ENCODE results near the gene NHS. TPM values are rescaled to one million over a fixed set of nuclear protein-coding genes. Genes with fewer than 3 reads are reported as not detected.

Gene NHS
- total RNA-seq, 1 donor, result 10.5 TPM

- DNase-seq (ENCODE audit: insufficient read length, low spot score, missing footprints), result no peak
- Histone ChIP-seq H3K4me3 (ENCODE audit: insufficient read depth, low read length) (no peak overlapping the region), H4K20me1 (ENCODE audit: insufficient read depth, low read length) (no peaks in the 10 kb centered on the region), H3K79me2 (ENCODE audit: insufficient read depth, low read length) (no peaks in the 10 kb centered on the region), H3K4me1 (ENCODE audit: insufficient read depth, low read length) (no peaks in the 10 kb centered on the region), H3K4me2 (ENCODE audit: insufficient read depth, low read length) (no peak overlapping the region), H3K27ac (ENCODE audit: low read depth, low read length) (no peak overlapping the region), H3K36me3 (ENCODE audit: insufficient read depth, low read length) (no peaks in the 10 kb centered on the region), H3K9me3 (ENCODE audit: low read depth, low read length) (no peaks in the 10 kb centered on the region), H2AFZ (ENCODE audit: low read length) (no peak overlapping the region), H3K27me3 (ENCODE audit: insufficient read depth, low read length) (peaks cover 2% of the 10 kb centered on the region)
- TF ChIP-seq, protein P1, sequence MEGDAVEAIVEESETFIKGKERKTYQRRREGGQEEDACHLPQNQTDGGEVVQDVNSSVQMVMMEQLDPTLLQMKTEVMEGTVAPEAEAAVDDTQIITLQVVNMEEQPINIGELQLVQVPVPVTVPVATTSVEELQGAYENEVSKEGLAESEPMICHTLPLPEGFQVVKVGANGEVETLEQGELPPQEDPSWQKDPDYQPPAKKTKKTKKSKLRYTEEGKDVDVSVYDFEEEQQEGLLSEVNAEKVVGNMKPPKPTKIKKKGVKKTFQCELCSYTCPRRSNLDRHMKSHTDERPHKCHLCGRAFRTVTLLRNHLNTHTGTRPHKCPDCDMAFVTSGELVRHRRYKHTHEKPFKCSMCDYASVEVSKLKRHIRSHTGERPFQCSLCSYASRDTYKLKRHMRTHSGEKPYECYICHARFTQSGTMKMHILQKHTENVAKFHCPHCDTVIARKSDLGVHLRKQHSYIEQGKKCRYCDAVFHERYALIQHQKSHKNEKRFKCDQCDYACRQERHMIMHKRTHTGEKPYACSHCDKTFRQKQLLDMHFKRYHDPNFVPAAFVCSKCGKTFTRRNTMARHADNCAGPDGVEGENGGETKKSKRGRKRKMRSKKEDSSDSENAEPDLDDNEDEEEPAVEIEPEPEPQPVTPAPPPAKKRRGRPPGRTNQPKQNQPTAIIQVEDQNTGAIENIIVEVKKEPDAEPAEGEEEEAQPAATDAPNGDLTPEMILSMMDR (IDR thresholded peaks at IDR 0.05; ENCODE audit: extremely low read depth, low read depth, low read length), result no peak
Observed at GRCh38 chrX:17370191-17370590, 4.8 kb upstream of the NHS start.

DNA sequence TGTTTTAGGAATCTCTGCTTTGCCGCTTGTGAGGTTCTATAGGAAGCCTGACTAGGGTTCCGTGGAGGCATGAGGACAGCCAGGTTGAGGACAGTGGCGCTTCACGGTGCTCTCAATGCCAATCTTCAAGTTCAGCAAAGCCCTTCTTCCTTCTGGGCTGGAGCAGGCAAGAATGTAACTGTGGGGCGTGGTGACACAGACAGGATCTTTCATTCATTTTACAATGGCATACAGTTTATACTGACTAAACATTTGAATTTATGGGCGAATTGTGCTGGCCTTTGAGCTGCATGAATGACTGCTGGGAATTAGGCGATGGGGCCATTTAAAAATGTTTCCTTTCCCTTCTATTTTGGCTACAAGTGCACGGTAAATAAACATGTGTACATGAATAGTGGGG is 2.9 kb upstream of the NHS start:
- Histone ChIP-seq H3K36me3 (ENCODE audit: insufficient read depth, low read length) (no peaks in the 10 kb centered on the region), H3K27ac (ENCODE audit: low read depth, low read length) (no peak overlapping the region), H3K27me3 (ENCODE audit: insufficient read depth, low read length) (peaks cover 2% of the 10 kb centered on the region), H3K4me3 (ENCODE audit: insufficient read depth, low read length) (no peak overlapping the region), H2AFZ (ENCODE audit: low read length) (no peak overlapping the region), H3K4me2 (ENCODE audit: insufficient read depth, low read length) (no peak overlapping the region), H3K79me2 (ENCODE audit: insufficient read depth, low read length) (peaks cover 11% of the 10 kb centered on the region), H3K4me1 (ENCODE audit: insufficient read depth, low read length) (no peaks in the 10 kb centered on the region), H3K9me3 (ENCODE audit: low read depth, low read length) (no peaks in the 10 kb centered on the region), H4K20me1 (ENCODE audit: insufficient read depth, low read length) (no peaks in the 10 kb centered on the region)
- DNase-seq (ENCODE audit: insufficient read length, low spot score, missing footprints), result no peak
- TF ChIP-seq, protein P1 (IDR thresholded peaks at IDR 0.05; ENCODE audit: extremely low read depth, low read depth, low read length), result no peak

- H2AFZ ChIP-seq (ENCODE audit: low read length), result no peak overlapping the region
- no peak for DNase-seq (ENCODE audit: insufficient read length, low spot score, missing footprints)
- H3K27me3 ChIP-seq (ENCODE audit: insufficient read depth, low read length), result peaks cover 2% of the 10 kb centered on the region
- peaks cover 22% of the 10 kb centered on the region for H3K79me2 ChIP-seq (ENCODE audit: insufficient read depth, low read length)
- H3K4me1 ChIP-seq (ENCODE audit: insufficient read depth, low read length), result peaks cover 3% of the 10 kb centered on the region
- H3K27ac ChIP-seq (ENCODE audit: low read depth, low read length), result no peak overlapping the region
- TF ChIP-seq, protein P1 (IDR thresholded peaks at IDR 0.05; ENCODE audit: extremely low read depth, low read depth, low read length), result no peak
- peaks cover 5% of the 10 kb centered on the region for H4K20me1 ChIP-seq (ENCODE audit: insufficient read depth, low read length)
- no peaks in the 10 kb centered on the region for H3K9me3 ChIP-seq (ENCODE audit: low read depth, low read length)
- H3K4me2 ChIP-seq (ENCODE audit: insufficient read depth, low read length), result no peak overlapping the region
- H3K36me3 ChIP-seq (ENCODE audit: insufficient read depth, low read length), result no peaks in the 10 kb centered on the region
- no peak overlapping the region for H3K4me3 ChIP-seq (ENCODE audit: insufficient read depth, low read length)
Observed at GRCh38 chrX:17373337-17373736, 1.7 kb upstream of the NHS start.

GRCh38 chrX:17375367-17375636 is 302 bp downstream of the NHS start:
- peak overlapping the region; percentile 37 for H3K27ac ChIP-seq (ENCODE audit: low read depth, low read length)
- DNase-seq (ENCODE audit: insufficient read length, low spot score, missing footprints), result no peak
- H2AFZ ChIP-seq (ENCODE audit: low read length), result peak overlapping the region; percentile 41

More at GRCh38 chrX:17375367-17375636, 302 bp downstream of the NHS start:
- Histone ChIP-seq H3K36me3 (ENCODE audit: insufficient read depth, low read length) (no peaks in the 10 kb centered on the region), H3K4me2 (ENCODE audit: insufficient read depth, low read length) (peak overlapping the region; percentile 70), H3K27me3 (ENCODE audit: insufficient read depth, low read length) (peaks cover 2% of the 10 kb centered on the region), H3K79me2 (ENCODE audit: insufficient read depth, low read length) (peaks cover 37% of the 10 kb centered on the region), H3K4me1 (ENCODE audit: insufficient read depth, low read length) (peaks cover 3% of the 10 kb centered on the region), H3K4me3 (ENCODE audit: insufficient read depth, low read length) (peak overlapping the region; percentile 81), H4K20me1 (ENCODE audit: insufficient read depth, low read length) (peaks cover 17% of the 10 kb centered on the region), H3K9me3 (ENCODE audit: low read depth, low read length) (no peaks in the 10 kb centered on the region)
- TF ChIP-seq, protein P1 (IDR thresholded peaks at IDR 0.05; ENCODE audit: extremely low read depth, low read depth, low read length), result no peak

Data from osteoblast (primary cell).